K562 (cell line): ENCODE data around the gene RPH3AL. TPM values are rescaled to one million over a fixed set of nuclear protein-coding genes. Genes with fewer than 3 reads are reported as not detected.

Source experiments
- ATAC-seq: fragments of 200-7000 bp; cut with Tn5 transposase; 3 replicates; pipeline ENCODE4 v1.9.1; 2020; ENCODE audit warnings: moderate library complexity
- BruUV-seq: library from RNA; stranded (reverse); fragments of 400-500 nt; replicated peaks from 2 replicates; lab custom pipeline; 2021; lab: Mats Ljungman, UMichigan
- CTCF ChIA-PET: fragments of 300-600 bp; formaldehyde crosslinking; extraction: SDS; loops from one replicate; lab custom pipeline; 2021; ENCODE audit warnings: low intra/inter-chr PET ratio; lab: Yijun Ruan, JAX
- POLR2A ChIA-PET: fragments of 300-600, 350-650 bp; sonication (Branson Sonifier 250); formaldehyde crosslinking; extraction: SDS; loops from one replicate; lab custom pipeline; 2021; ENCODE audit warnings: antibody characterized with exemption, inconsistent platforms; lab: Yijun Ruan, JAX
- DNase-seq, 4 experiments: peaks; one replicate each; pipeline versions ENCODE4 v3.0.0 to v3.0.0-alpha.2; 2011 to 2018; ENCODE audit warnings: low spot score in 3 of 4, mixed read lengths in 3 of 4; ENCODE audit errors: extremely low read depth in 1 of 4
- FAIRE-seq: peaks from 2 replicates; lab custom pipeline; 2011; peaks lifted over from hg19 to GRCh38; lab: Jason Lieb, UNC
- H2AFZ ChIP-seq: 2 replicates; pipeline ENCODE4 v1.6.0; 2011; ENCODE audit warnings: low read depth, low read length, control low read depth, inconsistent platforms
- H3K27ac ChIP-seq: fragments of 200-600 bp; 3 replicates; pipeline ENCODE4 v1.8.0; 2011; ENCODE audit warnings: low read depth, mild to moderate bottlenecking, control low read depth, inconsistent platforms, low read length, moderate library complexity, mixed read lengths; ENCODE audit errors: extremely low read depth
- H3K27me3 ChIP-seq, 2 experiments: fragments of 300-600 bp in 1 of 2; 2 replicates in 1 of 2; 3 replicates in 1 of 2; pipeline versions ENCODE4 v1.6.0 to v1.8.0; 2011; ENCODE audit warnings: inconsistent platforms in 2 of 2, low read length in 2 of 2, mild to moderate bottlenecking in 1 of 2, mixed read lengths in 1 of 2, moderate library complexity in 1 of 2; ENCODE audit not compliant: control insufficient read depth in 2 of 2, insufficient read depth in 2 of 2
- H3K36me3 ChIP-seq: fragments of 300-600 bp; 3 replicates; pipeline ENCODE4 v1.8.0; 2011; ENCODE audit warnings: mild to moderate bottlenecking, low read length, inconsistent platforms; ENCODE audit not compliant: control insufficient read depth, insufficient read depth
- H3K4me1 ChIP-seq, 2 experiments: fragments of 200-600 bp in 1 of 2; replicated peaks in 1 of 2; 2 replicates in 1 of 2; 3 replicates in 1 of 2; pipeline versions ENCODE4 v1.5.1 to v1.8.0; 2011; ENCODE audit warnings: inconsistent platforms in 2 of 2, low read length in 2 of 2, mild to moderate bottlenecking in 1 of 2, mixed read lengths in 1 of 2, moderate library complexity in 1 of 2; ENCODE audit not compliant: control insufficient read depth in 2 of 2, insufficient read depth in 2 of 2
- H3K4me2 ChIP-seq: 2 replicates; pipeline ENCODE4 v1.6.1; 2011; ENCODE audit warnings: low read length, control low read depth, inconsistent platforms, mixed read lengths; ENCODE audit not compliant: insufficient read depth
- H3K4me3 ChIP-seq: fragments of 200-600 bp; sonication (generic), shearing (Covaris generic); 2 replicates; pipeline ENCODE4 v1.5.1; 2016; ENCODE audit warnings: control low read depth, inconsistent platforms
- H3K79me2 ChIP-seq: fragments of 200-600 bp; 3 replicates; pipeline ENCODE4 v1.8.0; 2011; ENCODE audit warnings: low read length, inconsistent platforms; ENCODE audit not compliant: control insufficient read depth, insufficient read depth
- H3K9ac ChIP-seq, 2 experiments: 2 replicates each; pipeline versions ENCODE4 v1.6.0 to v1.6.1; 2011; ENCODE audit warnings: low read depth in 2 of 2, low read length in 2 of 2, control low read depth in 1 of 2, inconsistent platforms in 1 of 2, mild to moderate bottlenecking in 1 of 2, mixed read lengths in 1 of 2; ENCODE audit not compliant: insufficient read depth in 1 of 2
- H3K9me1 ChIP-seq: one replicate; pipeline ENCODE4 v1.6.0; 2011; ENCODE audit warnings: inconsistent platforms, mild to moderate bottlenecking, low read length, moderate library complexity; ENCODE audit not compliant: control insufficient read depth, insufficient read depth
- H3K9me3 ChIP-seq: replicated peaks from 2 replicates; pipeline ENCODE4 v1.5.1; 2011; ENCODE audit warnings: low read depth, low read length, inconsistent platforms; ENCODE audit not compliant: control insufficient read depth, insufficient read depth
- H4K20me1 ChIP-seq: replicated peaks from 2 replicates; pipeline ENCODE4 v1.6.1; 2011; ENCODE audit warnings: low read length, inconsistent platforms, mixed read lengths; ENCODE audit not compliant: control insufficient read depth, insufficient read depth
- BACH1 ChIP-seq: fragments of 200-800 bp; sonication (Bioruptor generic); IDR thresholded peaks from 2 replicates; pipeline ENCODE4 v1.6.1; 2016; ENCODE audit warnings: missing genetic modification characterization, missing compliant biosample characterization
- CBFB ChIP-seq: sonication (generic); formaldehyde crosslinking; IDR thresholded peaks from 2 replicates; pipeline ENCODE4 v1.4.0; 2020; ENCODE audit warnings: mild to moderate bottlenecking, missing genetic modification reagents
- ETS2 ChIP-seq: IDR thresholded peaks from 2 replicates; pipeline ENCODE4 v1.6.1; 2016; ENCODE audit warnings: borderline replicate concordance, missing genetic modification characterization, mild to moderate bottlenecking, moderate library complexity, missing compliant biosample characterization; ENCODE audit not compliant: poor library complexity, severe bottlenecking
- GTF2A2 ChIP-seq: IDR thresholded peaks from 2 replicates; pipeline ENCODE4 v1.6.1; 2016; ENCODE audit warnings: mild to moderate bottlenecking, missing genetic modification characterization, missing compliant biosample characterization
- HSF4 ChIP-seq: fragments of 250-450 bp; sonication (Bioruptor Pico); IDR thresholded peaks from 2 replicates; pipeline ENCODE4 v2.1.2; 2022; ENCODE audit warnings: mild to moderate bottlenecking, moderate library complexity, borderline replicate concordance
- KAT7 ChIP-seq: sonication (generic); formaldehyde crosslinking; IDR thresholded peaks from 2 replicates; pipeline ENCODE4 v1.8.0; 2022; ENCODE audit warnings: missing genetic modification reagents, mild to moderate bottlenecking, borderline replicate concordance
- MEF2A ChIP-seq: IDR thresholded peaks from 2 replicates; pipeline ENCODE4 v1.6.1; 2011; ENCODE audit warnings: low read depth, mild to moderate bottlenecking, low read length, moderate library complexity; ENCODE audit not compliant: control insufficient read depth
- ZNF140 ChIP-seq: fragments of 250-450 bp; sonication (Bioruptor Pico); IDR thresholded peaks from 2 replicates; pipeline ENCODE4 v1.8.0; 2021; ENCODE audit warnings: moderate library complexity, mild to moderate bottlenecking, inconsistent platforms
- ZNF324 ChIP-seq: fragments of 250-450 bp; sonication (Bioruptor Pico); IDR thresholded peaks from 2 replicates; pipeline ENCODE4 v1.4.0; 2020; ENCODE audit warnings: mild to moderate bottlenecking
- ZSCAN32 ChIP-seq: fragments of 450-650 bp; formaldehyde crosslinking; IDR thresholded peaks from 2 replicates; pipeline ENCODE4 v1.4.0; 2020; ENCODE audit warnings: mild to moderate bottlenecking, moderate library complexity
- WGBS: fragments of 100-300 bp; shearing (Covaris generic); methylation state at CpG from one replicate; pipeline ENCODE4 v1.1.6; 2016; ENCODE audit warnings: low coverage, mixed read lengths; ENCODE audit not compliant: insufficient coverage; ENCODE audit errors: missing lambda C conversion rate; 5-methylcytosine and 5-hydroxymethylcytosine counted together
- in situ Hi-C: fragments of 300-500 bp; cut with MboI; formaldehyde crosslinking; loops from 4 replicates; pipeline ENCODE4 v1.15.0; 2018; ENCODE audit warnings: inconsistent platforms, mixed read lengths
- intact Hi-C: fragments of 100-400 bp; cut with micrococcal nuclease; formaldehyde crosslinking; loops from 2 replicates; pipeline ENCODE4 v1.14.2; 2022
- polyA plus RNA-seq, 8 experiments: library from polyadenylated mRNA; depleted of rRNA in 4 of 8; stranded (reverse) in 5 of 8; unstranded in 3 of 8; fragments of >200 nt; fragmentation: Nextera tagmentation in 2 of 8; fragmentation: Illumina TruSeq in 1 of 8; extraction: Ambion mirVana in 2 of 8; extraction: Trizol in 1 of 8; gene quantifications; 2 replicates each; pipeline versions ENCODE4 v1.2.1 to v1.2.3, GENCODE V29; 2011 to 2014; ENCODE audit warnings: inconsistent platforms in 1 of 8, missing spikeins in 1 of 8
- total RNA-seq, 7 experiments: library from RNA; depleted of rRNA in 6 of 7; stranded (reverse); fragments of >200 nt in 6 of 7; fragmentation: Illumina TruSeq in 2 of 7; extraction: Trizol in 2 of 7; gene quantifications; 2 replicates each; pipeline versions ENCODE4 v1.2.1 to v1.2.3, GENCODE V29; 2011 to 2021; ENCODE audit warnings: low replicate concordance in 1 of 7
- TF ChIP-seq, protein P1 (sequence below): fragments of 250-450 bp; sonication (Bioruptor Pico); IDR thresholded peaks from 2 replicates; pipeline ENCODE4 v1.4.0; 2020; ENCODE audit warnings: mild to moderate bottlenecking, moderate library complexity
- TF ChIP-seq, protein P2 (sequence below): sonication (generic); formaldehyde crosslinking; IDR thresholded peaks from 2 replicates; pipeline ENCODE4 v1.8.0; 2023; ENCODE audit warnings: missing genetic modification reagents, mild to moderate bottlenecking, borderline replicate concordance
- TF ChIP-seq, protein P3 (sequence below): fragments of 250-450 bp; sonication (Bioruptor Pico); IDR thresholded peaks from 2 replicates; pipeline ENCODE4 v1.6.1; 2021; ENCODE audit warnings: mild to moderate bottlenecking

RPH3AL gene
- total and polyA plus RNA-seq, 9 of the 15 experiments (the other 6 are each of a cell fraction or from before 2014, with no cell fraction given), result 0.18 to 1.7 (median 0.39) TPM

DNA sequence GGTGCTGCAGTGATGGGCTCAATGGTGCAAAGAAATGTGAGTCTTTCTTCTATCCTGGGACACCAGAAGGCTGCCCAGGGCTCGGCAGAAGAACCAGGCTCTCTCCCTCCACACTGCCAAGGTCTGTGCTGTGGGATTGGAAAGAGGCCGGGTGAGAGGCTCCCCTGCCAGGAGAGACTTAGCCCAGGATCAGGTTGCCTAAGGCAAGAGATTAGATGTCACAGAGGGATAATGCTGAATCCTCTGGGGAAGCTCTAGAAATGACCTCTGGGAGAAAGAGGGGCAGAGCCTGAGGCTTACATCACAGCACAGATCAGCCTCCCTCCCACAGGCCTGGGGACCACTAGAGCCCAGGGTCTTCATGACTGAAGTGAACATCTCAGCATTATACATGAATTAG, 165.5 kb downstream of the RPH3AL start (continued):
- TF ChIP-seq, protein P1, sequence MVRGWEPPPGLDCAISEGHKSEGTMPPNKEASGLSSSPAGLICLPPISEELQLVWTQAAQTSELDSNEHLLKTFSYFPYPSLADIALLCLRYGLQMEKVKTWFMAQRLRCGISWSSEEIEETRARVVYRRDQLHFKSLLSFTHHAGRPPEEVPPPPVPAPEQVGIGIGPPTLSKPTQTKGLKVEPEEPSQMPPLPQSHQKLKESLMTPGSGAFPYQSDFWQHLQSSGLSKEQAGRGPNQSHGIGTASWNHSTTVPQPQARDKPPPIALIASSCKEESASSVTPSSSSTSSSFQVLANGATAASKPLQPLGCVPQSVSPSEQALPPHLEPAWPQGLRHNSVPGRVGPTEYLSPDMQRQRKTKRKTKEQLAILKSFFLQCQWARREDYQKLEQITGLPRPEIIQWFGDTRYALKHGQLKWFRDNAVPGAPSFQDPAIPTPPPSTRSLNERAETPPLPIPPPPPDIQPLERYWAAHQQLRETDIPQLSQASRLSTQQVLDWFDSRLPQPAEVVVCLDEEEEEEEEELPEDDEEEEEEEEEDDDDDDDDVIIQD (CRISPR knock-in tag), result no peak

DNA sequence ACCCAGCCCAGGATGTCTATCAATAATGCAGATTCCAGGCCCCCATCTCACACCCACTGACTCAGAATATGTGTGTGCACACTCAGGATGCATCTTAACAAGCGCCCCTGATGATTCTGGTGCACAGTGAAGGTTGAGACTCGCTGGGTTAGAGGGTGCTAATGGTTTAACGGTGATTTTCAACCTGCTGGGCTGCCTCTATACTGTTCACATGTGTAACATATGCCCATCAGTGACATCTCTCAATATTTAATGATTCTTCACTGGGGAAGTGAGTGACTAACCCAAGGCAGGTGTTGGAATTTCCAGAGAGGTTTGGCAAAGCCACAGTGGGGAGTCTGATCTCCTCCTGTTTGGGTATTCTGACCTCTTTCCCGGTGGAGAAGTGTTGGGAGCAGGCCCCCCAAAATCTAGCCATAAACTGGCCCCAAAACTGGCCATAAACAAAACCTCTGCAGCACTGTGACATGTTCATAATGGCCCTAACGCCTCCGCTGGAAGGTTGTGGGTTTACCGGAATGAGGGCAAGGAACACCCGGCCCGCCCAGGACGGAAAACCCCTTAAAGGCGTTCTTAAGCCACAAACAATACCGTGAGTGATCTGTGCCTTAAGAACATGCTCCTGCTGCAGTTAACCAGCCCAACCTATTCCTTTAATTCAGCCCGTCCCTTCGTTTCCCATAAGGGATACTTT, 167.0 kb downstream of the RPH3AL start:
- Histone ChIP-seq H3K4me3 (no peak overlapping the region), H3K9ac (no peak overlapping the region), H3K27ac (no peak overlapping the region), H3K79me2 (no peaks in the 10 kb centered on the region), H4K20me1 (no peaks in the 10 kb centered on the region), H3K36me3 (no peaks in the 10 kb centered on the region), H3K4me2 (no peak overlapping the region), H3K4me1 (no peaks in the 10 kb centered on the region), H2AFZ (no peak overlapping the region), H3K9me3 (no peaks in the 10 kb centered on the region), H3K27me3 (no peaks in the 10 kb centered on the region; a peak in 1 of 5 replicates), H3K9me1 (no peaks in the 10 kb centered on the region)
- POLR2A ChIA-PET, result no interaction called here
- TF ChIP-seq, protein P2, sequence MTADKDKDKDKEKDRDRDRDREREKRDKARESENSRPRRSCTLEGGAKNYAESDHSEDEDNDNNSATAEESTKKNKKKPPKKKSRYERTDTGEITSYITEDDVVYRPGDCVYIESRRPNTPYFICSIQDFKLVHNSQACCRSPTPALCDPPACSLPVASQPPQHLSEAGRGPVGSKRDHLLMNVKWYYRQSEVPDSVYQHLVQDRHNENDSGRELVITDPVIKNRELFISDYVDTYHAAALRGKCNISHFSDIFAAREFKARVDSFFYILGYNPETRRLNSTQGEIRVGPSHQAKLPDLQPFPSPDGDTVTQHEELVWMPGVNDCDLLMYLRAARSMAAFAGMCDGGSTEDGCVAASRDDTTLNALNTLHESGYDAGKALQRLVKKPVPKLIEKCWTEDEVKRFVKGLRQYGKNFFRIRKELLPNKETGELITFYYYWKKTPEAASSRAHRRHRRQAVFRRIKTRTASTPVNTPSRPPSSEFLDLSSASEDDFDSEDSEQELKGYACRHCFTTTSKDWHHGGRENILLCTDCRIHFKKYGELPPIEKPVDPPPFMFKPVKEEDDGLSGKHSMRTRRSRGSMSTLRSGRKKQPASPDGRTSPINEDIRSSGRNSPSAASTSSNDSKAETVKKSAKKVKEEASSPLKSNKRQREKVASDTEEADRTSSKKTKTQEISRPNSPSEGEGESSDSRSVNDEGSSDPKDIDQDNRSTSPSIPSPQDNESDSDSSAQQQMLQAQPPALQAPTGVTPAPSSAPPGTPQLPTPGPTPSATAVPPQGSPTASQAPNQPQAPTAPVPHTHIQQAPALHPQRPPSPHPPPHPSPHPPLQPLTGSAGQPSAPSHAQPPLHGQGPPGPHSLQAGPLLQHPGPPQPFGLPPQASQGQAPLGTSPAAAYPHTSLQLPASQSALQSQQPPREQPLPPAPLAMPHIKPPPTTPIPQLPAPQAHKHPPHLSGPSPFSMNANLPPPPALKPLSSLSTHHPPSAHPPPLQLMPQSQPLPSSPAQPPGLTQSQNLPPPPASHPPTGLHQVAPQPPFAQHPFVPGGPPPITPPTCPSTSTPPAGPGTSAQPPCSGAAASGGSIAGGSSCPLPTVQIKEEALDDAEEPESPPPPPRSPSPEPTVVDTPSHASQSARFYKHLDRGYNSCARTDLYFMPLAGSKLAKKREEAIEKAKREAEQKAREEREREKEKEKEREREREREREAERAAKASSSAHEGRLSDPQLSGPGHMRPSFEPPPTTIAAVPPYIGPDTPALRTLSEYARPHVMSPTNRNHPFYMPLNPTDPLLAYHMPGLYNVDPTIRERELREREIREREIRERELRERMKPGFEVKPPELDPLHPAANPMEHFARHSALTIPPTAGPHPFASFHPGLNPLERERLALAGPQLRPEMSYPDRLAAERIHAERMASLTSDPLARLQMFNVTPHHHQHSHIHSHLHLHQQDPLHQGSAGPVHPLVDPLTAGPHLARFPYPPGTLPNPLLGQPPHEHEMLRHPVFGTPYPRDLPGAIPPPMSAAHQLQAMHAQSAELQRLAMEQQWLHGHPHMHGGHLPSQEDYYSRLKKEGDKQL, result no peak
- TF ChIP-seq BACH1 (tag) (no peak), GTF2A2 (no peak), ZNF140 (no peak), KAT7 (no peak), ZSCAN32 (CRISPR knock-in tag) (no peak), CBFB (CRISPR knock-in tag) (no peak), ETS2 (tag) (no peak), MEF2A (no peak), ZNF324 (CRISPR knock-in tag) (no peak), HSF4 (no peak)
- TF ChIP-seq, protein P3, sequence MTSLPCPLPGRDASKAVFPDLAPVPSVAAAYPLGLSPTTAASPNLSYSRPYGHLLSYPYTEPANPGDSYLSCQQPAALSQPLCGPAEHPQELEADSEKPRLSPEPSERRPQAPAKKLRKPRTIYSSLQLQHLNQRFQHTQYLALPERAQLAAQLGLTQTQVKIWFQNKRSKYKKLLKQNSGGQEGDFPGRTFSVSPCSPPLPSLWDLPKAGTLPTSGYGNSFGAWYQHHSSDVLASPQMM (CRISPR knock-in tag), result no peak
- WGBS, result 0% methylated on average over 9 of the region's 14 CpGs
- FAIRE-seq, result no peak
- intact Hi-C loops, result no loop called here
- ATAC-seq, result no peak
- in situ Hi-C loops, result no loop called here
- no TSS peak for BruUV-seq
- CTCF ChIA-PET, result no interaction called here
- DNase-seq, result no peak
